Measurements from ENCODE around the gene TENM3.

Gene TENM3

DNA sequence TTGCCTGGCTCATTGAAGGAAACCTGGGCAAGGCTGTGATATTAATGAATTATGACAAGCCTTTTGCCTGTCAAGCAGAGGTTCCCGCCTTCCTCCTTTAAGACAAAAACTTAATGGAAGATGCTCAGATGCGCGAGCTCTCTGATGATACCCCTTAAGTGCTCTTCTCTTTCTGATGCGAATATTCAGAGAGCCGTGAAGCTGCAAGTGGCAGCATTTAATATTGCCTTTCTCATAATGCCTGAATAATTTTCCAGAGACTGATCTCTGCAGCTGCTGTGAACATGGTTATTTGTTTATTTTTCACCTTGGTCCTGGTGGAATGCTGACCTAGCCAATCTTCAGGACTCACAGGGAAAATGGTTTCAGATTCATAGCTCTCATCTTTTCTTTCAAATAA, 251.8 kb downstream of the TENM3 start:
- H3K9me3 ChIP-seq (ENCODE audit: control insufficient read depth in 5 of 5, low read length in 5 of 5): no peaks in the 10 kb centered on the region
- H3K9ac ChIP-seq (ENCODE audit: low read length in 5 of 5): no peak overlapping the region
- no peak overlapping the region for H3K27ac ChIP-seq (ENCODE audit: low read depth, low read length)
- peaks cover 0 to 16% (median 13%) of the 10 kb centered on the region in 5 donors for H3K4me1 ChIP-seq (ENCODE audit: control insufficient read depth in 5 of 5, insufficient read depth in 5 of 5, low read length in 5 of 5)
- no peaks in the 10 kb centered on the region for H3K27me3 ChIP-seq (ENCODE audit: control insufficient read depth in 5 of 5, insufficient read depth in 4 of 5, low read length in 5 of 5)
- no peaks in the 10 kb centered on the region for H3K36me3 ChIP-seq (ENCODE audit: control insufficient read depth in 5 of 5, insufficient read depth in 5 of 5, low read length in 5 of 5)
- H3K4me3 ChIP-seq (ENCODE audit: low read depth in 1 of 5, low read length in 5 of 5): no peak overlapping the region

- Histone ChIP-seq H3K36me3 (ENCODE audit: control insufficient read depth in 5 of 5, insufficient read depth in 5 of 5, low read length in 5 of 5) (no peaks in the 10 kb centered on the region), H3K27ac (ENCODE audit: low read depth, low read length) (no peak overlapping the region), H3K9me3 (ENCODE audit: control insufficient read depth in 5 of 5, low read length in 5 of 5) (no peaks in the 10 kb centered on the region), H3K27me3 (ENCODE audit: control insufficient read depth in 5 of 5, insufficient read depth in 4 of 5, low read length in 5 of 5) (no peaks in the 10 kb centered on the region), H3K4me1 (ENCODE audit: control insufficient read depth in 5 of 5, insufficient read depth in 5 of 5, low read length in 5 of 5) (peaks cover 0 to 16% (median 13%) of the 10 kb centered on the region in 5 donors), H3K4me3 (ENCODE audit: low read depth in 1 of 5, low read length in 5 of 5) (no peak overlapping the region), H3K9ac (ENCODE audit: low read length in 5 of 5) (no peak overlapping the region)
These were observed 252.6 kb downstream of the TENM3 start for GRCh38 chr4:182495645-182496385.

GRCh38 chr4:182496408-182496807, 253.2 kb downstream of the TENM3 start:
- no peak overlapping the region for H3K27ac ChIP-seq (ENCODE audit: low read depth, low read length)
- H3K4me3 ChIP-seq (ENCODE audit: low read depth in 1 of 5, low read length in 5 of 5): no peak overlapping the region
- no peaks in the 10 kb centered on the region for H3K27me3 ChIP-seq (ENCODE audit: control insufficient read depth in 5 of 5, insufficient read depth in 4 of 5, low read length in 5 of 5)
- peaks cover 0 to 16% (median 13%) of the 10 kb centered on the region in 5 donors for H3K4me1 ChIP-seq (ENCODE audit: control insufficient read depth in 5 of 5, insufficient read depth in 5 of 5, low read length in 5 of 5)
- H3K36me3 ChIP-seq (ENCODE audit: control insufficient read depth in 5 of 5, insufficient read depth in 5 of 5, low read length in 5 of 5): no peaks in the 10 kb centered on the region
- H3K9ac ChIP-seq (ENCODE audit: low read length in 5 of 5): no peak overlapping the region
- no peaks in the 10 kb centered on the region for H3K9me3 ChIP-seq (ENCODE audit: control insufficient read depth in 5 of 5, low read length in 5 of 5)

- Histone ChIP-seq H3K9ac (ENCODE audit: low read length in 5 of 5) (no peak overlapping the region), H3K27me3 (ENCODE audit: control insufficient read depth in 5 of 5, insufficient read depth in 4 of 5, low read length in 5 of 5) (no peaks in the 10 kb centered on the region), H3K4me3 (ENCODE audit: low read depth in 1 of 5, low read length in 5 of 5) (no peak overlapping the region), H3K36me3 (ENCODE audit: control insufficient read depth in 5 of 5, insufficient read depth in 5 of 5, low read length in 5 of 5) (no peaks in the 10 kb centered on the region), H3K27ac (ENCODE audit: low read depth, low read length) (no peak overlapping the region), H3K4me1 (ENCODE audit: control insufficient read depth in 5 of 5, insufficient read depth in 5 of 5, low read length in 5 of 5) (peaks cover 0 to 2% (median 0%) of the 10 kb centered on the region in 5 donors), H3K9me3 (ENCODE audit: control insufficient read depth in 5 of 5, low read length in 5 of 5) (no peaks in the 10 kb centered on the region)
These were observed 258.9 kb downstream of the TENM3 start for GRCh38 chr4:182502064-182502463.

GRCh38 chr4:182504463-182504862, 261.3 kb downstream of the TENM3 start:
- Histone ChIP-seq H3K36me3 (ENCODE audit: control insufficient read depth in 5 of 5, insufficient read depth in 5 of 5, low read length in 5 of 5) (no peaks in the 10 kb centered on the region), H3K9me3 (ENCODE audit: control insufficient read depth in 5 of 5, low read length in 5 of 5) (no peaks in the 10 kb centered on the region), H3K27ac (ENCODE audit: low read depth, low read length) (no peak overlapping the region), H3K27me3 (ENCODE audit: control insufficient read depth in 5 of 5, insufficient read depth in 4 of 5, low read length in 5 of 5) (no peaks in the 10 kb centered on the region), H3K4me3 (ENCODE audit: low read depth in 1 of 5, low read length in 5 of 5) (no peak overlapping the region), H3K9ac (ENCODE audit: low read length in 5 of 5) (no peak overlapping the region), H3K4me1 (ENCODE audit: control insufficient read depth in 5 of 5, insufficient read depth in 5 of 5, low read length in 5 of 5) (peaks cover 0 to 2% (median 0%) of the 10 kb centered on the region in 5 donors)

- H3K36me3 ChIP-seq (ENCODE audit: control insufficient read depth in 5 of 5, insufficient read depth in 5 of 5, low read length in 5 of 5): no peaks in the 10 kb centered on the region
- H3K4me3 ChIP-seq (ENCODE audit: low read depth in 1 of 5, low read length in 5 of 5): no peak overlapping the region
- no peak overlapping the region for H3K9ac ChIP-seq (ENCODE audit: low read length in 5 of 5)
- no peak overlapping the region for H3K27ac ChIP-seq (ENCODE audit: low read depth, low read length)
- H3K4me1 ChIP-seq (ENCODE audit: control insufficient read depth in 5 of 5, insufficient read depth in 5 of 5, low read length in 5 of 5): peaks cover 0 to 2% (median 0%) of the 10 kb centered on the region in 5 donors
- no peaks in the 10 kb centered on the region for H3K27me3 ChIP-seq (ENCODE audit: control insufficient read depth in 5 of 5, insufficient read depth in 4 of 5, low read length in 5 of 5)
- H3K9me3 ChIP-seq (ENCODE audit: control insufficient read depth in 5 of 5, low read length in 5 of 5): no peaks in the 10 kb centered on the region
These were observed 264.6 kb downstream of the TENM3 start for GRCh38 chr4:182507805-182508204.

GRCh38 chr4:182510836-182511235, 267.6 kb downstream of the TENM3 start:
- no peak overlapping the region for H3K4me3 ChIP-seq (ENCODE audit: low read depth in 1 of 5, low read length in 5 of 5)
- H3K9me3 ChIP-seq (ENCODE audit: control insufficient read depth in 5 of 5, low read length in 5 of 5): no peaks in the 10 kb centered on the region
- H3K9ac ChIP-seq (ENCODE audit: low read length in 5 of 5): no peak overlapping the region
- no peaks in the 10 kb centered on the region for H3K27me3 ChIP-seq (ENCODE audit: control insufficient read depth in 5 of 5, insufficient read depth in 4 of 5, low read length in 5 of 5)
- no peak overlapping the region for H3K27ac ChIP-seq (ENCODE audit: low read depth, low read length)
- H3K36me3 ChIP-seq (ENCODE audit: control insufficient read depth in 5 of 5, insufficient read depth in 5 of 5, low read length in 5 of 5): no peaks in the 10 kb centered on the region
- H3K4me1 ChIP-seq (ENCODE audit: control insufficient read depth in 5 of 5, insufficient read depth in 5 of 5, low read length in 5 of 5): peaks cover 0 to 2% (median 0%) of the 10 kb centered on the region in 5 donors

DNA sequence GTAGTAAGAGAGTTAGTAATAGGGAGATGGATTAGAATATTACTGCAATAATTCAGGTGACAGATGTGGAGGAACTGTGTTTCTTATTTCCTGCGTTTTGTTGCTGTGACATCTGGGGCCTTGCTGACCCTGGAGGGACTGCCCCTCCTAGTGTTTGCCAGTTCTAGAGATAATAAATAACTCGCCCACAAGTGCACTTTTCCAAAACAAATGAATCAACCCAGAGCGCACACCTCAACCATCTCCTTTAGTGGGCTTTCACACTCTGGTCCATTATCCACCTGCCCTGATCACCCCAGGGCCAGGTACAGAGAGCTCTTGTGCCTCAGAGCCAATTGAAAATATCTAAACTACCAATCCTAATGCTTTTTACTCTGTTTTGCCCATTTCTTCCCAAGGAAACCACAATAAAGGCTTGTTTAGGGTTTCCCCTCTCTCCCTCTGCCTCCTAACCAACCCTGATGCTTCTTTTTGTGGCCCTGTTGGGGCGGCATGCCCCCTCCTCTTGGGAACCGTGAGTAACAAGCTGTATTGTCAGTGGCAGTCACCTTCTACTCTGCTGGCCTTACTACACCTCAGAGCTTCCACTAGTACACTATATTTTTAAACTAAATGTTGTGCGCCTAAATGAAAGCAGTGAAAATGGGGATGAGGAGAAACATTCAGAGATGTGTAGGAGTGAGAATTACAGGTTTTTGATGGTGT, 270.5 kb downstream of the TENM3 start:
- Histone ChIP-seq H3K27me3 (ENCODE audit: control insufficient read depth in 5 of 5, insufficient read depth in 4 of 5, low read length in 5 of 5) (no peaks in the 10 kb centered on the region), H3K36me3 (ENCODE audit: control insufficient read depth in 5 of 5, insufficient read depth in 5 of 5, low read length in 5 of 5) (no peaks in the 10 kb centered on the region), H3K9ac (ENCODE audit: low read length in 5 of 5) (no peak overlapping the region), H3K27ac (ENCODE audit: low read depth, low read length) (no peak overlapping the region), H3K4me3 (ENCODE audit: low read depth in 1 of 5, low read length in 5 of 5) (no peak overlapping the region), H3K9me3 (ENCODE audit: control insufficient read depth in 5 of 5, low read length in 5 of 5) (no peaks in the 10 kb centered on the region), H3K4me1 (ENCODE audit: control insufficient read depth in 5 of 5, insufficient read depth in 5 of 5, low read length in 5 of 5) (no peaks in the 10 kb centered on the region)

DNA sequence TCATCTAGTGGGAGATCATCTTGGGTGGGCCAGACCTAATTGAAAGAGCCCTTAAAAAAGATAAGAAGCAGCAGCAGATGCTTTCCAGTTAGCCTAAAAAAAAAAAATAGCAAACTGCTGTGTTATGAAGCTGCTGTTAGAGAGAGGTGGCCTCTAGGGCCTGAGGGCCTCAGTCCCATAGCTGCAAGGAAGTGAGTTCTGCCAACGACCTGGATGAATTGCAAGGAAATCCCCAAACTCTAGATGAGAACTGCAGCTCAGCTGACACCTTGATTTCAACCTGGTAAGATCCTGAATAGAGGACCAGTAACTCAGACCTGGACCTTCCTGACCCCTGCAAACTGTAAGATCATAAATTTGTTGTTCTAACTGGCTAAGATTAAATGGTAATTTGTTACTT, 275.2 kb downstream of the TENM3 start:
- H3K27ac ChIP-seq (ENCODE audit: low read depth, low read length): no peak overlapping the region
- H3K36me3 ChIP-seq (ENCODE audit: control insufficient read depth in 5 of 5, insufficient read depth in 5 of 5, low read length in 5 of 5): no peaks in the 10 kb centered on the region
- no peaks in the 10 kb centered on the region for H3K4me1 ChIP-seq (ENCODE audit: control insufficient read depth in 5 of 5, insufficient read depth in 5 of 5, low read length in 5 of 5)
- no peak overlapping the region for H3K9ac ChIP-seq (ENCODE audit: low read length in 5 of 5)
- H3K4me3 ChIP-seq (ENCODE audit: low read depth in 1 of 5, low read length in 5 of 5): no peak overlapping the region
- no peaks in the 10 kb centered on the region for H3K9me3 ChIP-seq (ENCODE audit: control insufficient read depth in 5 of 5, low read length in 5 of 5)
- H3K27me3 ChIP-seq (ENCODE audit: control insufficient read depth in 5 of 5, insufficient read depth in 4 of 5, low read length in 5 of 5): no peaks in the 10 kb centered on the region

DNA sequence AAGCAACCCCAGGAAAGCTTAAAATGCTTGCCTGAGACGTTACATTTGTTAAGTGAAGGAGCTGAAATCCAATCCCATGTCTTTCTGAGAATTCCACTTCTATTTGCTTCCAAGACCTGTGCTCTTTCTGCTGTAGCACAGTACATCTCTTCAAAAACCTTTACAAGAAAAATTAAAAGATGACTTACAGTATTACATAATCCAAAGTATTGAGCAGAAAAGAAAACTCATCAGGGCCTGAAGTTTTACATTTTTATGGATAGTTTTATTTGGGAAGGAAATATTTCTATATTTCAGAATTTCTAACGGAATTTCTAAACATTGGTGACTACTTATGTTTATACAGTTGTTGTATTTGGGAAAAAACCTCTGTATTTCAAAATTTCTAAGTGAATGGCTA, 276.3 kb downstream of the TENM3 start:
- no peaks in the 10 kb centered on the region for H3K9me3 ChIP-seq (ENCODE audit: control insufficient read depth in 5 of 5, low read length in 5 of 5)
- no peaks in the 10 kb centered on the region for H3K4me1 ChIP-seq (ENCODE audit: control insufficient read depth in 5 of 5, insufficient read depth in 5 of 5, low read length in 5 of 5)
- H3K4me3 ChIP-seq (ENCODE audit: low read depth in 1 of 5, low read length in 5 of 5): no peak overlapping the region
- H3K36me3 ChIP-seq (ENCODE audit: control insufficient read depth in 5 of 5, insufficient read depth in 5 of 5, low read length in 5 of 5): no peaks in the 10 kb centered on the region
- no peaks in the 10 kb centered on the region for H3K27me3 ChIP-seq (ENCODE audit: control insufficient read depth in 5 of 5, insufficient read depth in 4 of 5, low read length in 5 of 5)
- H3K27ac ChIP-seq (ENCODE audit: low read depth, low read length): no peak overlapping the region
- no peak overlapping the region for H3K9ac ChIP-seq (ENCODE audit: low read length in 5 of 5)
